Nephron (organoid): ENCODE data around the gene LMBR1.
"Not testable (repeated sequence)": the region's sequence is repeated elsewhere in the genome, so short reads cannot be mapped to it uniquely, and the experiment has no call there.

Source experiments
- H3K27ac Mint-ChIP-seq, 3 experiments: 2 replicates each; pipeline ENCODE4 v1.8.0; 2020; ENCODE audit warnings: mixed read lengths in 3 of 3, mild to moderate bottlenecking in 2 of 3, moderate library complexity in 1 of 3
- H3K27me3 Mint-ChIP-seq: 2 replicates; pipeline ENCODE4 v1.8.0; 2021; ENCODE audit warnings: low read depth, mild to moderate bottlenecking, moderate library complexity, mixed read lengths
- H3K36me3 Mint-ChIP-seq: 2 replicates; pipeline ENCODE4 v1.8.0; 2020; ENCODE audit warnings: low read depth, mixed read lengths
- H3K4me1 Mint-ChIP-seq: 2 replicates; pipeline ENCODE4 v1.8.0; 2020; ENCODE audit warnings: mixed read lengths
- H3K4me3 Mint-ChIP-seq, 3 experiments: 2 replicates each; pipeline ENCODE4 v1.8.0; 2020; ENCODE audit warnings: mild to moderate bottlenecking in 3 of 3, mixed read lengths in 3 of 3, moderate library complexity in 2 of 3
- H3K9me3 Mint-ChIP-seq: 2 replicates; pipeline ENCODE4 v1.8.0; 2020; ENCODE audit warnings: mixed read lengths
- TF ChIP-seq, protein P1 (sequence below), 3 experiments: fragments of 200-600 bp; sonication (generic); IDR thresholded peaks; one replicate each; pipeline ENCODE4 v1.5.0; 2021; ENCODE audit warnings: antibody characterized with exemption in 3 of 3; ENCODE audit not compliant: unreplicated experiment in 3 of 3

The LMBR1 gene

DNA sequence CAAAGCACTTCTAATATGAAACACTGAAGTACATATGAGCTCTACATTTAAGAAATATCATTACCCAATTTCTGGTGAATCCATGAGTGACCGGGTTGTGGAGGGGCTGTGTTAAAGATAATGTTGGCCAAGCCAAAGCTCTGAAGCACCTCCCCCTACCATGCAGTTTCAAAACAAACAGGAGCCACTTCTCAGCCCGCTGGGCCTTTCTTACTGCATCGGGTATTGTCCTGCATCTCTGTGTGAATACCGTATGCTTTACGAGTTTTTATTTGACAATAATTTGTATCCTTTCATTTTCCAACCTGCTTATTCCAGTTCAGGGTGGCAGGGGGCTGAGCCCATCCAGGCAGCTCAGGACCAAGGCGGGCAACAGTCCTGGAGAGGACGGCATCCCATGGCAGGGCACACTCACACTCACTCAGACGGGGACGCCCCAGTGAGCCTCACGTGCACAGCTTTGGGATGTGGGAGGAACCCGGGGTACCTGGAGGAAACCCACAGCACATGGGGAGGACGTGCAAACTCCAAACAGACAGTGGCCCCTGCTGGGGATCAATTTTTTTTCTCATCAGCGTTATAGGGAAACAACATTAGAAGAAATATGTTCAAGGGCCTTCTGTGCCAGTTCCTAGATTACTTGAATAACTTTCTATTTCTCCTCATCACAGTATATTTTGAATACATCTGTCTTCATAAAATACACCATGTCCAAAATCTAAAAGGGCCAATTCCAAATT, 250.5 kb downstream of the LMBR1 start:
- Mint-ChIP-seq H3K4me3 (peak overlapping the region; percentile 34 to 75 (median 71)), H3K4me1 (peaks cover 13% of the 10 kb centered on the region)
- TF ChIP-seq, protein P1, sequence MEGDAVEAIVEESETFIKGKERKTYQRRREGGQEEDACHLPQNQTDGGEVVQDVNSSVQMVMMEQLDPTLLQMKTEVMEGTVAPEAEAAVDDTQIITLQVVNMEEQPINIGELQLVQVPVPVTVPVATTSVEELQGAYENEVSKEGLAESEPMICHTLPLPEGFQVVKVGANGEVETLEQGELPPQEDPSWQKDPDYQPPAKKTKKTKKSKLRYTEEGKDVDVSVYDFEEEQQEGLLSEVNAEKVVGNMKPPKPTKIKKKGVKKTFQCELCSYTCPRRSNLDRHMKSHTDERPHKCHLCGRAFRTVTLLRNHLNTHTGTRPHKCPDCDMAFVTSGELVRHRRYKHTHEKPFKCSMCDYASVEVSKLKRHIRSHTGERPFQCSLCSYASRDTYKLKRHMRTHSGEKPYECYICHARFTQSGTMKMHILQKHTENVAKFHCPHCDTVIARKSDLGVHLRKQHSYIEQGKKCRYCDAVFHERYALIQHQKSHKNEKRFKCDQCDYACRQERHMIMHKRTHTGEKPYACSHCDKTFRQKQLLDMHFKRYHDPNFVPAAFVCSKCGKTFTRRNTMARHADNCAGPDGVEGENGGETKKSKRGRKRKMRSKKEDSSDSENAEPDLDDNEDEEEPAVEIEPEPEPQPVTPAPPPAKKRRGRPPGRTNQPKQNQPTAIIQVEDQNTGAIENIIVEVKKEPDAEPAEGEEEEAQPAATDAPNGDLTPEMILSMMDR (IDR thresholded peaks at IDR 0.05; ENCODE audit: unreplicated experiment in 3 of 3), result no peak

DNA sequence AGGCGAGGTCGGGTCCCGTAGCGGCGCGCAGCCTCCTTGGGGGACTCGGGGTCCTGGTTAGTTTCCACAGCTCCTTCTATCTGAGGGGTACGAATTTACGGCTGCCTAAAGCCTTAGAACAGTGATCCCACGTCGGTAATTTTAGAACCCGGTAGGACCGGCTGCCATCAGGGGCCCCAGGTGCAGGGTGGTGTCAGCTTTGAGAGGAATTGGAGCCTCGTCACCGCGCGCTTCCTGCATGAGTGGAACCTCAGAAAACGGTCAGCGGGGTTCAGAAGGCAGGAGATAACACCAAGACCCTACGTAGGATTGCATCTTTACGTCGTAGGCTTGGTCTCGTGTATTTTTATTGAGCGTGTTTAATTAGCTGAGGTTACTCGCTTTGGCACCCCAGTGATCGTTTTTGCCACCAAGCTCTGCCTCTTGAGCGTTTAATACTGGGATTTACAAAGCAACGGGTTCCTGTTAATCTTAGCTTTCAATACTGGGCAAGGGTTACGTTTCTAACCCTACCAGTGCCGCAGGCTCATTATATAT, 252.0 kb downstream of the LMBR1 start:
- H3K36me3 Mint-ChIP-seq, result peaks cover 11% of the 10 kb centered on the region
- peaks cover 19% of the 10 kb centered on the region for H3K9me3 Mint-ChIP-seq
- TF ChIP-seq, protein P1 (IDR thresholded peaks at IDR 0.05; ENCODE audit: unreplicated experiment in 3 of 3), result no peak
- H3K4me1 Mint-ChIP-seq, result peaks cover 18% of the 10 kb centered on the region
- H3K4me3 Mint-ChIP-seq, result peak overlapping the region; percentile 91 to 93 (median 92)
- H3K27me3 Mint-ChIP-seq, result peaks cover 7% of the 10 kb centered on the region
- H3K27ac Mint-ChIP-seq, result peak overlapping the region; percentile 54 to 78 (median 75)

More for the DNA sequence above, 250.5 kb downstream of the LMBR1 start:
- peak overlapping the region in 1 of 3 experiments; percentile 41 for H3K27ac Mint-ChIP-seq
- H3K27me3 Mint-ChIP-seq, result peaks cover 7% of the 10 kb centered on the region
- peaks cover 7% of the 10 kb centered on the region for H3K36me3 Mint-ChIP-seq
- peaks cover 11% of the 10 kb centered on the region for H3K9me3 Mint-ChIP-seq

GRCh38 chr7:156640257-156640948, 252.6 kb downstream of the LMBR1 start, which contains the start of gene RNF32:
Gene RNF32, plus strand, starts transcription at chr7:156640774. Its CDS starts 3,104 bp downstream, at chr7:156643878.
- peaks cover 21% of the 10 kb centered on the region for H3K9me3 Mint-ChIP-seq
- H3K27ac Mint-ChIP-seq, result peak within 1 kb of the TSS; percentile 59 to 83 (median 75)
- H3K4me3 Mint-ChIP-seq, result peak within 1 kb of the TSS; percentile 91 to 93 (median 92)
- TF ChIP-seq, protein P1 (IDR thresholded peaks at IDR 0.05; ENCODE audit: unreplicated experiment in 3 of 3), result no peak
- peaks cover 11% of the 10 kb centered on the region for H3K36me3 Mint-ChIP-seq
- H3K27me3 Mint-ChIP-seq, result peaks cover 7% of the 10 kb centered on the region
- H3K4me1 Mint-ChIP-seq, result peaks cover 23% of the 10 kb centered on the region

GRCh38 chr7:156639426-156640256, 253.3 kb downstream of the LMBR1 start:
- Mint-ChIP-seq H3K4me1 (peaks cover 23% of the 10 kb centered on the region), H3K4me3 (peak overlapping the region; percentile 86 to 91 (median 89)), H3K36me3 (peaks cover 11% of the 10 kb centered on the region), H3K27me3 (peaks cover 7% of the 10 kb centered on the region), H3K9me3 (peaks cover 21% of the 10 kb centered on the region), H3K27ac (peak overlapping the region; percentile 49 to 83 (median 59))
- TF ChIP-seq, protein P1 (IDR thresholded peaks at IDR 0.05; ENCODE audit: unreplicated experiment in 3 of 3), result no peak

- peak overlapping the region; percentile 86 to 91 (median 89) for H3K4me3 Mint-ChIP-seq
- peaks cover 23% of the 10 kb centered on the region for H3K4me1 Mint-ChIP-seq
- H3K27ac Mint-ChIP-seq, result peak overlapping the region in 1 of 3 experiments; percentile 83
- H3K36me3 Mint-ChIP-seq, result peaks cover 11% of the 10 kb centered on the region
- peaks cover 7% of the 10 kb centered on the region for H3K27me3 Mint-ChIP-seq
- peaks cover 21% of the 10 kb centered on the region for H3K9me3 Mint-ChIP-seq
- TF ChIP-seq, protein P1 (IDR thresholded peaks at IDR 0.05; ENCODE audit: unreplicated experiment in 3 of 3), result no peak
Observed at GRCh38 chr7:156638443-156639077, 254.4 kb downstream of the LMBR1 start.

GRCh38 chr7:156637093-156637492, 255.9 kb downstream of the LMBR1 start:
- H3K9me3 Mint-ChIP-seq, result peaks cover 21% of the 10 kb centered on the region
- peaks cover 11% of the 10 kb centered on the region for H3K36me3 Mint-ChIP-seq

More at GRCh38 chr7:156637093-156637492, 255.9 kb downstream of the LMBR1 start:
- not testable (repeated sequence) for H3K4me3 Mint-ChIP-seq, H3K27ac Mint-ChIP-seq, H3K27me3 Mint-ChIP-seq
- H3K4me1 Mint-ChIP-seq, result peaks cover 23% of the 10 kb centered on the region
